Liver (tissue), 2 donors: ENCODE results near the gene ARHGAP9.
A peak's percentile ranks its signal among the peaks of the same experiment; 100 is the strongest.

ENCODE experiments used
- CTCF ChIP-seq: fragments of 150-350 bp; IDR thresholded peaks from 2 replicates; pipeline ENCODE4 v1.5.1; 2017; ENCODE audit warnings: improper control_type of control experiment, low read depth, low read length; ENCODE audit not compliant: missing input control
- MAX ChIP-seq: IDR thresholded peaks from 2 replicates; pipeline ENCODE4 v1.6.1; 2016; ENCODE audit warnings: antibody characterized with exemption
- donor health status: healthy.

- no peak for TF ChIP-seq CTCF
- TF ChIP-seq MAX = peak; percentile 86
These were observed 45.0 kb downstream of the ARHGAP9 start, which contains the start of gene INHBC for GRCh38 chr12:57434517-57435223.
